ENCODE data around the gene SLC5A3.
A peak's percentile ranks its signal among the peaks of the same experiment; 100 is the strongest.

The SLC5A3 gene

GRCh38 chr21:34076835-34077234 is 3.5 kb downstream of the SLC5A3 start:
- no peak for TF ChIP-seq ZFX (IDR thresholded peaks at IDR 0.05)
- H3K27ac ChIP-seq = no peak overlapping the region

- H3K27ac ChIP-seq = no peak overlapping the region
- no peak for TF ChIP-seq ZFX (IDR thresholded peaks at IDR 0.05)
- TF ChIP-seq, protein P1, sequence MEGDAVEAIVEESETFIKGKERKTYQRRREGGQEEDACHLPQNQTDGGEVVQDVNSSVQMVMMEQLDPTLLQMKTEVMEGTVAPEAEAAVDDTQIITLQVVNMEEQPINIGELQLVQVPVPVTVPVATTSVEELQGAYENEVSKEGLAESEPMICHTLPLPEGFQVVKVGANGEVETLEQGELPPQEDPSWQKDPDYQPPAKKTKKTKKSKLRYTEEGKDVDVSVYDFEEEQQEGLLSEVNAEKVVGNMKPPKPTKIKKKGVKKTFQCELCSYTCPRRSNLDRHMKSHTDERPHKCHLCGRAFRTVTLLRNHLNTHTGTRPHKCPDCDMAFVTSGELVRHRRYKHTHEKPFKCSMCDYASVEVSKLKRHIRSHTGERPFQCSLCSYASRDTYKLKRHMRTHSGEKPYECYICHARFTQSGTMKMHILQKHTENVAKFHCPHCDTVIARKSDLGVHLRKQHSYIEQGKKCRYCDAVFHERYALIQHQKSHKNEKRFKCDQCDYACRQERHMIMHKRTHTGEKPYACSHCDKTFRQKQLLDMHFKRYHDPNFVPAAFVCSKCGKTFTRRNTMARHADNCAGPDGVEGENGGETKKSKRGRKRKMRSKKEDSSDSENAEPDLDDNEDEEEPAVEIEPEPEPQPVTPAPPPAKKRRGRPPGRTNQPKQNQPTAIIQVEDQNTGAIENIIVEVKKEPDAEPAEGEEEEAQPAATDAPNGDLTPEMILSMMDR (conservative IDR thresholded peaks at IDR 0.05) = no peak
Observed at GRCh38 chr21:34077888-34078287, 4.5 kb downstream of the SLC5A3 start.

- no peak for TF ChIP-seq ZFX (IDR thresholded peaks at IDR 0.05)
- no peak overlapping the region for H3K27ac ChIP-seq
Observed at GRCh38 chr21:34078915-34079314, 5.5 kb downstream of the SLC5A3 start.

- H3K27ac ChIP-seq = no peak overlapping the region
- TF ChIP-seq, protein P1 (conservative IDR thresholded peaks at IDR 0.05) = no peak
Observed at GRCh38 chr21:34080710-34081109, 7.3 kb downstream of the SLC5A3 start.

DNA sequence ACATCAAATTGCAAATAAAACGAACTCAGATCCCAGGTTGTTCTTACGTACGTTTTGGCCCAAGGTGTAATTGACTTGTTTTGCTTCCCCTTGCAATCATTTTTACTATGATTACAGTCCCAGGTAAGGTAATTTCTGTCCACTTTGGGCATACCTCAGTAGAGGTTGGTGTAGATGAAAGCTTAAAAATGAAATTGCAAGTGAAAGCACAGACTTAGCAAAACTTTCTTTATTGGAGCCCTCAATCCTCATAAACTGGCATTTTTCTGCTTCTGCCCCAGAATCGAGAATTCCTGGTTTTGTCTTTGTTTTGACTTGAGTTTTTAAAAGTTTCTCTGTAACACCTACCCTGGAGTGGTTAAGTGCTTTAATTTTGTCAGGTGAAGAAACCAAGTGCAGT is 9.4 kb downstream of the SLC5A3 start:
- peak overlapping the region; percentile 47; the same call in 1 of the 2 replicates for H3K27ac ChIP-seq
- no peak for TF ChIP-seq ZFX (IDR thresholded peaks at IDR 0.05)
- TF ChIP-seq, protein P1 (conservative IDR thresholded peaks at IDR 0.05) = no peak

DNA sequence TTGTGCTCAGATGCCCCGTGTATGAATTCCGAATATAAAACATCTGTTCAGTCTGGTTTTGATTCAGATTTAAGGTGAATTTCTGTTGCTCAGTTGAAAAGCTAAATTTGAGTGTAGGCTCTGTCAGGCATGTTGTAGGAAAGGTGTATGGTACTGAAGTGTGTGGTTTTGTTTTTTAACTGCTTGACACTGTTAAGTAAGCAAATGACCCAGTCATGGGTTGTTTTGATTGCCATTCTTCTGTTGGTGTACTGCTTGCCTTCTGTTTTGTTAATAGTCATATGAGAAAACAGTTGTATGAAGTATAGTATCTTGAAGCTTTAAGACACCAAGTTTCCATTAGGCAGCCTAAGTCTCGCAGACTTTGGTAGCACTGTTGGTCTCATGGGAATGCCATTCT is 10.0 kb downstream of the SLC5A3 start:
- peak overlapping the region; percentile 47; the same call in 1 of the 2 replicates for H3K27ac ChIP-seq
- TF ChIP-seq, protein P1 (conservative IDR thresholded peaks at IDR 0.05) = no peak
- TF ChIP-seq ZFX (IDR thresholded peaks at IDR 0.05) = no peak

- TF ChIP-seq, protein P1 (conservative IDR thresholded peaks at IDR 0.05) = no peak
- no peak for TF ChIP-seq ZFX (IDR thresholded peaks at IDR 0.05)
- H3K27ac ChIP-seq = no peak overlapping the region
Observed at GRCh38 chr21:34085129-34085528, 11.8 kb downstream of the SLC5A3 start.

DNA sequence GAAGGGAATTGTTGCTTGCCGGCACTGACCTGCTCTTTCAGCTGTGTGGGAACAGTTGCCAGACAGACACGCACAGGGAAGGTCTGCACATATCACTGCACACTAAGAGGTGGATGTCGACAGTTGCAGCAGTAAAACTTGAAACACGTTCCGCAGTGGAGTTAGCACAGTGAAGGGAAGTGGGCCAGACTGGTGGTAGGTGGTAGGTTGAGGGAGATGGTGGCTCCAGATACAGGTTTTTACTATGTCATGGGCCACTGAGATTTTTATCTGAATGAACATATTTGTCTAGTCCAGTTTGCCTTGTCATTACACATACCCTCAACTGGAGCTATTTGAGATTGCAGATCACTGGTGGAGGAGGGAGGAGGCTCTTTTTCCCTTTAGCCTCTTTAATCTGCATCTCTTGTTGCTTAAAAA is 13.5 kb downstream of the SLC5A3 start:
- peak overlapping the region; percentile 33; the same call in 1 of the 2 replicates for H3K27ac ChIP-seq
- TF ChIP-seq, protein P1 (conservative IDR thresholded peaks at IDR 0.05) = no peak
- no peak for TF ChIP-seq ZFX (IDR thresholded peaks at IDR 0.05)
